GM12801 (cell line): ENCODE data around the gene ALK.

Experiments used
- CTCF ChIP-seq: IDR thresholded peaks from one replicate; pipeline ENCODE4 v1.5.1; 2011; ENCODE audit warnings: control low read depth; ENCODE audit not compliant: insufficient read length; ENCODE audit errors: extremely low read depth

Gene ALK

GRCh38 chr2:29691391-29691950, 229.9 kb downstream of the ALK start:
- TF ChIP-seq CTCF, result no peak

DNA sequence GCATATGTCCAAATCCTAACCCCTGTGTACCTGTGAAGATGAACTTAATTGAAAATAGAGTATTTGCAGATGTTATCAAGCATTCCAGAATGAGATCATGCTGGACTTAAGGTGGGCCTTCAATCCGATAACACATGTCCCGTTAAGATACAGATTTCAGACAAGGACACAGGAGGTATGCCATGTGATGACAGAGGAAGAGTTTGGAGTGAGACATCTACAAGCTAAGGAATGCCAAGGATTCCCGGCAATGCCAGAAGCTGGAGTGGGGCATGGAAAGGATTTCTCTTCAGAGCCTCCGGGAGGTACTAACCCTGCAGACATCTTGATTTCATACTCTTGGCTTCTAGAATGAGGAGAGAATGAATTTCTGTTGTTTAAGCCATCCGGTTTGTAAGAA, 231.7 kb downstream of the ALK start:
- TF ChIP-seq CTCF, result no peak

DNA sequence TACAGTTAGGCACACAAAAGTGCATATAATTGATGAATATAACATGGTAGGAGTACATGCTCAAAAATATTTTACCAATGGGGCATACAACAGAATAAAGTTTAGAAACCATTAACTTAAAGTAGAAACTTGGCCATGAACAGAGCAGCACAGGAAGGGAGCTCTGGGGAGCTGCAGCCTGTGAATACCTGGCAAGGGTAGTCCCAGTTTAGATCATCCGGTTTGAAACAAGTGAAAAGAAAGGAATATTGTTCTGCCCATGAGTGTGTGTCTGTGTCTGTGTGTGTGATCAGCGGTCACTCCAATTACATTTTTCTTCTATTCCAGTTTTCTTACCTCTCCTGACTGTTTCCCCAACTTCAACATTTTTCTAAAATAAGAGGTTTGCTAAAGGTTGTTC, 233.0 kb downstream of the ALK start:
- no peak for TF ChIP-seq CTCF

DNA sequence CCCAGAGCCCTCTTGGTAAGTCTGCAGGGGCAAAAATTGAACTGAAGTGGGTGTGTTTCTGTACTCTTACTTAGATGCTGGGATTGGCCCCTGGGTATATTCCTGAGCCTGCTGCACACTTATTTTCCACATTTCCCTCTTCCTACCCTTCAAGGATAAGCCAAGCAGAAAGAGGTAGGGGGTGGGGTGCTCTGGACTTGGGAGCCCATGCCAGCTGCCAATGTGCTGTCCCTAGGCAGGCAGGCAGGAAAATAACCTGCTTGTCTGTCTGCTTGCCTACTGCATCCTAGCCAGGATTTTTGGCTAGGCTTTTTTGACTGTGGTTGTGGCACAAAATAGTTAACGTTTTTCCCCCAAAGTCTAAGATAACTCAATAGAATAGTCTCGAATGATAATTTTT, 234.3 kb downstream of the ALK start:
- no peak for TF ChIP-seq CTCF

- no peak for TF ChIP-seq CTCF
Observed at GRCh38 chr2:29676886-29677453, 244.4 kb downstream of the ALK start.

GRCh38 chr2:29664578-29664977, 256.8 kb downstream of the ALK start:
- TF ChIP-seq CTCF, result no peak

DNA sequence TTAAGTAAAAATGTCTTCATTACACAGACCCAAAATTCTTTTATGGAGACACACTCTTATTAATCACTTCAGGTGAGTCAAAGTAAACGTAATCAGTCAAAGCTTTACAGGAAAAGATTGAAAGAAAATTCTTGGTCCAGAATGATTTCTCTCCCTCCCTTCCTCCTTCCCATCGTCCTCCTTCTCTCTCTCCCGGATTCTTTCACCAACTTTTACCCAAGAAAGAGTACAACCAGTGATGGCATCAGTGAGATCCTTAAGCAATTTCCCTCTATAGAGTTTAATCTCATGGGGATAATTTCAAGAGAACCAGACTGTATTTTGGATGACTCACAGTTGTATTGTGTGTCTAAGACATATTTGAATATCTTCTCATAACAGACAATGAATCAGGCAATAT, 258.1 kb downstream of the ALK start:
- TF ChIP-seq CTCF, result no peak
